ENCODE measurements around the gene CX3CL1. TPM values are rescaled to one million over a fixed set of nuclear protein-coding genes. Genes with fewer than 3 reads are reported as not detected.

The CX3CL1 gene
- total RNA-seq (2022; extraction: Qiagen RNA extraction; ENCODE audit: low read depth): 0.07 to 0.19 TPM (median 0.12 TPM) in 4 of 5 replicates, not detected in the other

DNA sequence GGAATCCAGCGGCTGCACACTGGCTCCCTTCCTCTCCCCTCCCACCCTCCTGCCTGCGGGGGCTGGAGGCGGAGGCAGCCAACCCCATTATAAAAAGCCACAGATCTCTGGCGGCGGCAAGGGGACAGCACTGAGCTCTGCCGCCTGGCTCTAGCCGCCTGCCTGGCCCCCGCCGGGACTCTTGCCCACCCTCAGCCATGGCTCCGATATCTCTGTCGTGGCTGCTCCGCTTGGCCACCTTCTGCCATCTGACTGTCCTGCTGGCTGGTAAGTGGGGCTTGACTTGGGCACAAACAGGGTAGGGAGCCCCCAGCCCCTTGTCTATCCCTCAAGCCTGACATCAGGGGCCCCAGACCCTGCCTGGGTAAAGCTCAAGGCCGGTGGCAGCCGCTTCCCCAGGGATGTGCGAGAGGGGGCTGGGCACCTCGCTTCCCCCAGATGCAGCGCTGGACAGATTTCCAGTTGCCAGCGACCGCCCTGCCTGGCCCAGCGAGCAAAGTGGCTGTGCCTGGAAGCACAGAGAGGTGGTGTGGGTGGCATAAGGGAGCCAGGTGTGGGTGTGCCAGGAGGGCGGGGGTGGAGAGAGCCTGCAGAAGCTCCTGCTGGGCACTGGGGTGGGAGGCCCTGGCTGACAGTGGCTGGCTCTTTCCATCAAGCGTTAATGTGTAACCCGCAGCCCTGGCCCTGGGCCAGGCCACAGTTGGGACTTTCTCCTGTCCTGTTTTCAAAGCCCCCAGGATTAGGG, at the start of gene CX3CL1:
Gene CX3CL1 (plus strand): TSS at position 119 of the 745 bp plus-strand sequence. CDS start 79 bp downstream, at position 198.

DNA sequence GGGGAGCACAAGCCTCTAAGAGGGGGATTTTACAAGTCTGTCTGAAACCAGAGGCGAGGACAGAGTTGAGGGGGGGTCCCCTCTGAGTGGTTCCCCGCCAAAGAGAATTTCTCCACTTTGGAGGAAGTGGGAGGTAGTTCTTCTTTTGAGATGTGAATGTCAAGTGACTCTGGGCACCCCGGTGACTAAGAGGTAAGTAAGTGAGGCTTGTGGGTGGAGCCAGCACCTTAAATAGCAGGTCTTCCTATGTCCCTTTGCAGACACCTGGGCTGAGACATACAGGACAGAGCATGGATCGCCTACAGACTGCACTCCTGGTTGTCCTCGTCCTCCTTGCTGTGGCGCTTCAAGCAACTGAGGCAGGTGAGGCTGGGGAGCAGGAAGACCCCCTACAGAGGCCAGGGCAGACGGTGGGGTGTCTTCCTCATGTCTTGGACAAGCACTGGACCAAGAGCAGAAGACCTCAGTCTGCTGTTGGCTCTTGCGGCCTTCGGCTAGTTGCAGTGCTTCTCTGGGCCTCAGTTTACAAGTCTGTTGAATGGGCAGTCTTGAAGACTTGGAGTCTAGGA, 13.7 kb upstream of the CX3CL1 start, which contains the start of gene CCL22:
Gene CCL22 (plus strand): TSS at position 257 of the 569 bp plus-strand sequence. CDS start 34 bp downstream, at position 291.

DNA sequence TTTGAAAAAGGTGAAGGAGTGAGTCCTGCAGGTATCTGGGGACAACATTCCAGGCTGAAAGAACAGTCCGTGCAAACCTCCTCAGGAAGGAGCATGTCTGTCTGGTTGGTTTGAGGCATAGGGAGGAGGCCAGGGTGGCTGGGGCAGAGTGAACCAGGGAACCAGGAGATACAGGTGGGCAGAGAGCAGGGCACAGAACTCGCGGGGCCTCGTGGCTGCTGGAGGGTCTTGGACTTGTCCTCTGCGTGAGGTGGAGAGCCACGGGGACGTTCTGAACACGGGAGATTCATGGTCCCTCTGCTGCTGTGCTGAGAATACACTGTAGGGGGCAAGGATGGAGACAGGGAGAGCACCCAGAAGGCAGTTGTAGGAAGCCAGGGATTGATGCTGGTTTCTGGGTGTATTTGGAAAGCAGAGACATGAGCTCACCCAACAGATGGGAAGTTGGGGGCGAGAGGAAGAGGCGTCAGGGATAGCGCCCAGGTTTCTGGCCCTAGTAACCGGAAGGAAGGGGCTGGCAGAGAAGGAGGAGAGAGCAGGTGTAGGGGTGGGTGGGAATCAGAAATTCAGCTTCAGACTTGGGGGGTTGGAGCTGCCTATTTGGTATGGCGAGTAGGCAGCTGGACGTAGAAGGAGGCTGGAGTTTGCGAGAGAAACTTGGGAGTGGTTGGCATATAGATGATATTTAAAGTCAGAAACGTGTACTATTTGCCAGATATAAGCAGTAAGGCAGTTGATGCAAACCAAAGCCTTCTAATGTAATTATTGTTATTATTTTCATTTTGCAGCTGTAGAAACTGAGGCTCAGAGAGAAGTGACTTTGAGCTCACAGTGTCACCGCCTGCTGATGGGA, 31.9 kb downstream of the CX3CL1 start, which contains the start of gene CCL17:
Gene CCL17 (plus strand): TSS at position 803 of the 853 bp plus-strand sequence. CDS start 9,166 bp downstream, outside the sequence.

Other genes with a start within 250 kb of the CX3CL1 start
- gene PSME3IP1, start 186.5 kb upstream of the CX3CL1 start, total RNA-seq (2022; extraction: Qiagen RNA extraction; ENCODE audit: low read depth): 90.0 to 158 TPM (median 91.0 TPM) in 5 replicates
- 26.6 to 35.0 TPM (median 31.3 TPM) in 5 replicates for gene RSPRY1, start 186.2 kb upstream of the CX3CL1 start, total RNA-seq (2022; extraction: Qiagen RNA extraction; ENCODE audit: low read depth)
- gene ARL2BP, start 127.2 kb upstream of the CX3CL1 start, total RNA-seq (2022; extraction: Qiagen RNA extraction; ENCODE audit: low read depth): 58.4 to 77.6 TPM (median 74.6 TPM) in 5 replicates
- 1.0 to 1.6 TPM (median 1.1 TPM) in 5 replicates for gene PLLP, start 87.8 kb upstream of the CX3CL1 start, total RNA-seq (2022; extraction: Qiagen RNA extraction; ENCODE audit: low read depth)
- gene CCL22, start 13.7 kb upstream of the CX3CL1 start, total RNA-seq (2022; extraction: Qiagen RNA extraction; ENCODE audit: low read depth): 0.05 TPM in 2 of 5 replicates, not detected in the others
- gene CCL17, start 32.3 kb downstream of the CX3CL1 start, total RNA-seq (2022; extraction: Qiagen RNA extraction; ENCODE audit: low read depth): not detected in 5 replicates
- gene CIAPIN1, start 74.9 kb downstream of the CX3CL1 start, total RNA-seq (2022; extraction: Qiagen RNA extraction; ENCODE audit: low read depth): 69.4 to 81.7 TPM (median 74.6 TPM) in 5 replicates
- 32.9 to 54.5 TPM (median 50.9 TPM) in 5 replicates for gene COQ9, start 75.0 kb downstream of the CX3CL1 start, total RNA-seq (2022; extraction: Qiagen RNA extraction; ENCODE audit: low read depth)
- gene POLR2C, start 90.2 kb downstream of the CX3CL1 start, total RNA-seq (2022; extraction: Qiagen RNA extraction; ENCODE audit: low read depth): 108 to 134 TPM (median 114 TPM) in 5 replicates
- gene DOK4, start 114.0 kb downstream of the CX3CL1 start, total RNA-seq (2022; extraction: Qiagen RNA extraction; ENCODE audit: low read depth): 26.4 to 50.2 TPM (median 40.8 TPM) in 5 replicates
- 4.2 to 11.8 TPM (median 8.6 TPM) in 5 replicates for gene CCDC102A, start 164.1 kb downstream of the CX3CL1 start, total RNA-seq (2022; extraction: Qiagen RNA extraction; ENCODE audit: low read depth)
- gene ADGRG5, start 170.2 kb downstream of the CX3CL1 start, total RNA-seq (2022; extraction: Qiagen RNA extraction; ENCODE audit: low read depth): 0.07 to 0.22 TPM (median 0.17 TPM) in 3 of 5 replicates, not detected in the others

Data from A549 treated with ZK216348 at 1 μM for 4 hours (cell line).